K562 (cell line): Measurements from ENCODE around the gene KIAA0825. TPM values are rescaled to one million over a fixed set of nuclear protein-coding genes. Genes with fewer than 3 reads are reported as not detected.

ENCODE experiments used
- ATAC-seq: fragments of 200-7000 bp; cut with Tn5 transposase; 3 replicates; pipeline ENCODE4 v1.9.1; 2020; ENCODE audit warnings: moderate library complexity
- BruUV-seq: library from RNA; stranded (reverse); fragments of 400-500 nt; replicated peaks from 2 replicates; lab custom pipeline; 2021; lab: Mats Ljungman, UMichigan
- CTCF ChIA-PET: fragments of 300-600 bp; formaldehyde crosslinking; extraction: SDS; loops from one replicate; lab custom pipeline; 2021; ENCODE audit warnings: low intra/inter-chr PET ratio; lab: Yijun Ruan, JAX
- POLR2A ChIA-PET: fragments of 300-600, 350-650 bp; sonication (Branson Sonifier 250); formaldehyde crosslinking; extraction: SDS; loops from one replicate; lab custom pipeline; 2021; ENCODE audit warnings: antibody characterized with exemption, inconsistent platforms; lab: Yijun Ruan, JAX
- DNase-seq, 4 experiments: peaks; one replicate each; pipeline versions ENCODE4 v3.0.0 to v3.0.0-alpha.2; 2011 to 2018; ENCODE audit warnings: low spot score in 3 of 4, mixed read lengths in 3 of 4; ENCODE audit errors: extremely low read depth in 1 of 4
- FAIRE-seq: peaks from 2 replicates; lab custom pipeline; 2011; peaks lifted over from hg19 to GRCh38; lab: Jason Lieb, UNC
- H2AFZ ChIP-seq: 2 replicates; pipeline ENCODE4 v1.6.0; 2011; ENCODE audit warnings: low read depth, low read length, control low read depth, inconsistent platforms
- H3K27ac ChIP-seq: fragments of 200-600 bp; 3 replicates; pipeline ENCODE4 v1.8.0; 2011; ENCODE audit warnings: low read depth, mild to moderate bottlenecking, control low read depth, inconsistent platforms, low read length, moderate library complexity, mixed read lengths; ENCODE audit errors: extremely low read depth
- H3K27me3 ChIP-seq, 2 experiments: fragments of 300-600 bp in 1 of 2; 2 replicates in 1 of 2; 3 replicates in 1 of 2; pipeline versions ENCODE4 v1.6.0 to v1.8.0; 2011; ENCODE audit warnings: inconsistent platforms in 2 of 2, low read length in 2 of 2, mild to moderate bottlenecking in 1 of 2, mixed read lengths in 1 of 2, moderate library complexity in 1 of 2; ENCODE audit not compliant: control insufficient read depth in 2 of 2, insufficient read depth in 2 of 2
- H3K36me3 ChIP-seq: fragments of 300-600 bp; 3 replicates; pipeline ENCODE4 v1.8.0; 2011; ENCODE audit warnings: mild to moderate bottlenecking, low read length, inconsistent platforms; ENCODE audit not compliant: control insufficient read depth, insufficient read depth
- H3K4me1 ChIP-seq, 2 experiments: fragments of 200-600 bp in 1 of 2; replicated peaks in 1 of 2; 2 replicates in 1 of 2; 3 replicates in 1 of 2; pipeline versions ENCODE4 v1.5.1 to v1.8.0; 2011; ENCODE audit warnings: inconsistent platforms in 2 of 2, low read length in 2 of 2, mild to moderate bottlenecking in 1 of 2, mixed read lengths in 1 of 2, moderate library complexity in 1 of 2; ENCODE audit not compliant: control insufficient read depth in 2 of 2, insufficient read depth in 2 of 2
- H3K4me2 ChIP-seq: 2 replicates; pipeline ENCODE4 v1.6.1; 2011; ENCODE audit warnings: low read length, control low read depth, inconsistent platforms, mixed read lengths; ENCODE audit not compliant: insufficient read depth
- H3K4me3 ChIP-seq: fragments of 200-600 bp; sonication (generic), shearing (Covaris generic); 2 replicates; pipeline ENCODE4 v1.5.1; 2016; ENCODE audit warnings: control low read depth, inconsistent platforms
- H3K79me2 ChIP-seq: fragments of 200-600 bp; 3 replicates; pipeline ENCODE4 v1.8.0; 2011; ENCODE audit warnings: low read length, inconsistent platforms; ENCODE audit not compliant: control insufficient read depth, insufficient read depth
- H3K9ac ChIP-seq, 2 experiments: 2 replicates each; pipeline versions ENCODE4 v1.6.0 to v1.6.1; 2011; ENCODE audit warnings: low read depth in 2 of 2, low read length in 2 of 2, control low read depth in 1 of 2, inconsistent platforms in 1 of 2, mild to moderate bottlenecking in 1 of 2, mixed read lengths in 1 of 2; ENCODE audit not compliant: insufficient read depth in 1 of 2
- H3K9me1 ChIP-seq: one replicate; pipeline ENCODE4 v1.6.0; 2011; ENCODE audit warnings: inconsistent platforms, mild to moderate bottlenecking, low read length, moderate library complexity; ENCODE audit not compliant: control insufficient read depth, insufficient read depth
- H3K9me3 ChIP-seq: replicated peaks from 2 replicates; pipeline ENCODE4 v1.5.1; 2011; ENCODE audit warnings: low read depth, low read length, inconsistent platforms; ENCODE audit not compliant: control insufficient read depth, insufficient read depth
- H4K20me1 ChIP-seq: replicated peaks from 2 replicates; pipeline ENCODE4 v1.6.1; 2011; ENCODE audit warnings: low read length, inconsistent platforms, mixed read lengths; ENCODE audit not compliant: control insufficient read depth, insufficient read depth
- COPS2 ChIP-seq: fragments of 450-650 bp; conservative IDR thresholded peaks from 2 replicates; pipeline ENCODE4 v1.6.1; 2016; ENCODE audit warnings: mild to moderate bottlenecking, moderate library complexity
- FOXK1 ChIP-seq: sonication (generic); formaldehyde crosslinking; IDR thresholded peaks from 2 replicates; pipeline ENCODE4 v1.8.0; 2022; ENCODE audit warnings: missing genetic modification reagents, mild to moderate bottlenecking, borderline replicate concordance
- FUS ChIP-seq: fragments of 200-400 bp; formaldehyde crosslinking; optimal IDR thresholded peaks from 2 replicates; pipeline ENCODE3; 2017; ENCODE audit warnings: low read depth, low read length
- MBD2 ChIP-seq: sonication (generic); IDR thresholded peaks from 2 replicates; pipeline ENCODE4 v1.6.1; 2016; ENCODE audit warnings: low read depth, borderline replicate concordance
- PCBP2 ChIP-seq: fragments of 200-400 bp; formaldehyde crosslinking; IDR thresholded peaks from 2 replicates; pipeline ENCODE4 v1.6.1; 2018; ENCODE audit warnings: low read length, low read depth, mild to moderate bottlenecking, moderate library complexity; ENCODE audit not compliant: poor library complexity, severe bottlenecking
- RUNX1 ChIP-seq: sonication (generic); IDR thresholded peaks from 2 replicates; pipeline ENCODE4 v1.6.1; 2016; ENCODE audit warnings: antibody characterized with exemption, low read depth
- TAF1 ChIP-seq: IDR thresholded peaks from 2 replicates; pipeline ENCODE4 v1.6.1; 2011; ENCODE audit warnings: mild to moderate bottlenecking, low read length, moderate library complexity; ENCODE audit not compliant: insufficient read depth, control insufficient read depth, severe bottlenecking; ENCODE audit errors: extremely low read depth
- ZFP30 ChIP-seq: fragments of 250-450 bp; sonication (Bioruptor Pico); IDR thresholded peaks from 2 replicates; pipeline ENCODE4 v1.8.0; 2022; ENCODE audit warnings: moderate library complexity, mild to moderate bottlenecking, inconsistent platforms, borderline replicate concordance
- ZFP36 ChIP-seq: fragments of 150-350 bp; IDR thresholded peaks from 2 replicates; pipeline ENCODE4 v1.6.1; 2018; ENCODE audit warnings: low read length, low read depth; ENCODE audit not compliant: partially characterized antibody
- ZNF444 ChIP-seq: fragments of 250-450 bp; sonication (Bioruptor Pico); IDR thresholded peaks from 2 replicates; pipeline ENCODE4 v1.4.0; 2020; ENCODE audit warnings: mild to moderate bottlenecking, moderate library complexity
- ZNF780A ChIP-seq: fragments of 250-450 bp; sonication (Bioruptor Pico); IDR thresholded peaks from 2 replicates; pipeline ENCODE4 v1.5.0; 2021; ENCODE audit warnings: mild to moderate bottlenecking
- WGBS: fragments of 100-300 bp; shearing (Covaris generic); methylation state at CpG from one replicate; pipeline ENCODE4 v1.1.6; 2016; ENCODE audit warnings: low coverage, mixed read lengths; ENCODE audit not compliant: insufficient coverage; ENCODE audit errors: missing lambda C conversion rate; 5-methylcytosine and 5-hydroxymethylcytosine counted together
- in situ Hi-C: fragments of 300-500 bp; cut with MboI; formaldehyde crosslinking; loops from 4 replicates; pipeline ENCODE4 v1.15.0; 2018; ENCODE audit warnings: inconsistent platforms, mixed read lengths
- intact Hi-C: fragments of 100-400 bp; cut with micrococcal nuclease; formaldehyde crosslinking; loops from 2 replicates; pipeline ENCODE4 v1.14.2; 2022
- polyA plus RNA-seq, 8 experiments: library from polyadenylated mRNA; depleted of rRNA in 4 of 8; stranded (reverse) in 5 of 8; unstranded in 3 of 8; fragments of >200 nt; fragmentation: Nextera tagmentation in 2 of 8; fragmentation: Illumina TruSeq in 1 of 8; extraction: Ambion mirVana in 2 of 8; extraction: Trizol in 1 of 8; gene quantifications; 2 replicates each; pipeline versions ENCODE4 v1.2.1 to v1.2.3, GENCODE V29; 2011 to 2014; ENCODE audit warnings: inconsistent platforms in 1 of 8, missing spikeins in 1 of 8
- total RNA-seq, 7 experiments: library from RNA; depleted of rRNA in 6 of 7; stranded (reverse); fragments of >200 nt in 6 of 7; fragmentation: Illumina TruSeq in 2 of 7; extraction: Trizol in 2 of 7; gene quantifications; 2 replicates each; pipeline versions ENCODE4 v1.2.1 to v1.2.3, GENCODE V29; 2011 to 2021; ENCODE audit warnings: low replicate concordance in 1 of 7
- TF ChIP-seq, protein P1 (sequence below): conservative IDR thresholded peaks from 2 replicates; pipeline ENCODE4 v1.6.1; 2011; ENCODE audit warnings: low read depth, mild to moderate bottlenecking, low read length; ENCODE audit not compliant: control insufficient read depth
- TF ChIP-seq, protein P2 (sequence below): fragments of 250-450 bp; sonication (Bioruptor Pico); IDR thresholded peaks from 2 replicates; pipeline ENCODE4 v1.8.0; 2022; ENCODE audit warnings: inconsistent platforms
- TF ChIP-seq, protein P3 (sequence below): fragments of 450-650 bp; formaldehyde crosslinking; IDR thresholded peaks from 2 replicates; pipeline ENCODE4 v1.4.0; 2020; ENCODE audit warnings: mild to moderate bottlenecking, mixed read lengths

The KIAA0825 gene
- total and polyA plus RNA-seq, 9 of the 15 experiments (the other 6 are each of a cell fraction or from before 2014, with no cell fraction given), result 0.05 to 0.36 (median 0.16) TPM; not detected in 1

DNA sequence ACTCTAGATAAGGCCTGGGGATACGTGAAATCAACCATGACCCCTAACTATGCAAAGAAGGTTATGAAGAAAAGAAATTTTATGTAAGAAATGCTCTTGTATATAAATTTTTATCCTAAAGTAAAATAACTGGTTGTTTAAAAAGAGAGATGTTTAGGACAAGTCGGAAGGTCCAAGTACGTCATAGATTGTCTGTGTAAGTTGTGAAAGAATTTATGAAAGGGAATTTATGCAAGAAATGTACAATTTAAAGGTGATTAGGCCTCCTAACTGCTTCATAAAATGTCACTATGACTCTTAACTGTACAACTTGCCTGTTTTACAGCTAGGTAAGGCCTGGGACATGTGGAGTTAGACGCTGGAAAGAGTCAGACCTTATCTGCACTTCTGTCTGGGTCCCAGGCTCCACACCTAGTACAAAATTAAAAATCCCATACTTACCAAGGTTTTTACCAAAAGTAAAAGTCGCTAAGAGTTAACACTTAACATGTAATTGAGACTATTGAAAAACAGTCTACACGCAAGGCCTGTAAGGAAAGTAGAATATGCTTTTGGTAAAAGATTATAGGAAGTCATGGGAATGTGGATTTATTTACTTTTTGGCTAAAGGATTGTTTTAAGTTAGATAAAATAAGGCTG lies 77.4 kb downstream of the KIAA0825 start (continued):
- TF ChIP-seq ZFP30 (CRISPR knock-in tag), result no peak
- TF ChIP-seq, protein P1, sequence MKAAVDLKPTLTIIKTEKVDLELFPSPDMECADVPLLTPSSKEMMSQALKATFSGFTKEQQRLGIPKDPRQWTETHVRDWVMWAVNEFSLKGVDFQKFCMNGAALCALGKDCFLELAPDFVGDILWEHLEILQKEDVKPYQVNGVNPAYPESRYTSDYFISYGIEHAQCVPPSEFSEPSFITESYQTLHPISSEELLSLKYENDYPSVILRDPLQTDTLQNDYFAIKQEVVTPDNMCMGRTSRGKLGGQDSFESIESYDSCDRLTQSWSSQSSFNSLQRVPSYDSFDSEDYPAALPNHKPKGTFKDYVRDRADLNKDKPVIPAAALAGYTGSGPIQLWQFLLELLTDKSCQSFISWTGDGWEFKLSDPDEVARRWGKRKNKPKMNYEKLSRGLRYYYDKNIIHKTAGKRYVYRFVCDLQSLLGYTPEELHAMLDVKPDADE, result no peak
- TF ChIP-seq COPS2, result no peak
- TF ChIP-seq FUS, result no peak
- peak; percentile 39 for TF ChIP-seq ZFP36
- TF ChIP-seq RUNX1, result no peak

DNA sequence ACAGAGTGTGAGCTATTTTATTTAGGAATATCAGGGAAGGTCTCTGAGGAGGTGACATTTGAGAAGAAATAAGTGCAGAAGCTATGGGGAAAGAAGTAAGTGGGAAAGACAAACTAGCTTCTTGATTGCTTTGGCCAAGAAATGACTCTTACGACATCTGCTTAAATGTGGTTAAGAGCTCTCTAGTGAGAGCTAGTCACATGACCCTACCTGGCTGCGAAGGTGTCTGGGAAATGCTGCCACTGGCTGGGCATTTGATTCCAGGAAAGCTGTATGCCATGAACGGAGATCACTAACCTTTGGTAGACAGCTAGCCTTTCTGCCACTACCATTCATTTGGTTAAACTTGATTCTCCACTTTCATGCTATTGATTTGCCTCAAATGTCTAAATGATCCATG lies 80.1 kb downstream of the KIAA0825 start:
- no peak overlapping the region for H3K9ac ChIP-seq
- no peaks in the 10 kb centered on the region for H3K36me3 ChIP-seq
- no peaks in the 10 kb centered on the region for H3K79me2 ChIP-seq
- H3K4me1 ChIP-seq, result no peaks in the 10 kb centered on the region
- TF ChIP-seq ZNF444 (no peak), FOXK1 (CRISPR knock-in tag) (no peak), MBD2 (no peak), ZNF780A (CRISPR knock-in tag) (no peak), PCBP2 (no peak), TAF1 (no peak)
- TF ChIP-seq, protein P2, sequence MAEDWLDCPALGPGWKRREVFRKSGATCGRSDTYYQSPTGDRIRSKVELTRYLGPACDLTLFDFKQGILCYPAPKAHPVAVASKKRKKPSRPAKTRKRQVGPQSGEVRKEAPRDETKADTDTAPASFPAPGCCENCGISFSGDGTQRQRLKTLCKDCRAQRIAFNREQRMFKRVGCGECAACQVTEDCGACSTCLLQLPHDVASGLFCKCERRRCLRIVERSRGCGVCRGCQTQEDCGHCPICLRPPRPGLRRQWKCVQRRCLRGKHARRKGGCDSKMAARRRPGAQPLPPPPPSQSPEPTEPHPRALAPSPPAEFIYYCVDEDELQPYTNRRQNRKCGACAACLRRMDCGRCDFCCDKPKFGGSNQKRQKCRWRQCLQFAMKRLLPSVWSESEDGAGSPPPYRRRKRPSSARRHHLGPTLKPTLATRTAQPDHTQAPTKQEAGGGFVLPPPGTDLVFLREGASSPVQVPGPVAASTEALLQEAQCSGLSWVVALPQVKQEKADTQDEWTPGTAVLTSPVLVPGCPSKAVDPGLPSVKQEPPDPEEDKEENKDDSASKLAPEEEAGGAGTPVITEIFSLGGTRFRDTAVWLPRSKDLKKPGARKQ (CRISPR knock-in tag), result no peak
- TF ChIP-seq, protein P3, sequence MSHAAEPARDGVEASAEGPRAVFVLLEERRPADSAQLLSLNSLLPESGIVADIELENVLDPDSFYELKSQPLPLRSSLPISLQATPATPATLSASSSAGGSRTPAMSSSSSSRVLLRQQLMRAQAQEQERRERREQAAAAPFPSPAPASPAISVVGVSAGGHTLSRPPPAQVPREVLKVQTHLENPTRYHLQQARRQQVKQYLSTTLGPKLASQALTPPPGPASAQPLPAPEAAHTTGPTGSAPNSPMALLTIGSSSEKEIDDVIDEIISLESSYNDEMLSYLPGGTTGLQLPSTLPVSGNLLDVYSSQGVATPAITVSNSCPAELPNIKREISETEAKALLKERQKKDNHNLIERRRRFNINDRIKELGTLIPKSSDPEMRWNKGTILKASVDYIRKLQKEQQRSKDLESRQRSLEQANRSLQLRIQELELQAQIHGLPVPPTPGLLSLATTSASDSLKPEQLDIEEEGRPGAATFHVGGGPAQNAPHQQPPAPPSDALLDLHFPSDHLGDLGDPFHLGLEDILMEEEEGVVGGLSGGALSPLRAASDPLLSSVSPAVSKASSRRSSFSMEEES (CRISPR knock-in tag), result peak; percentile 50
- TF ChIP-seq, all 486 proteins: peak for 1
- Histone ChIP-seq H3K4me3 (no peak overlapping the region), H3K27me3 (no peaks in the 10 kb centered on the region), H3K27ac (no peak overlapping the region), H3K9me3 (no peaks in the 10 kb centered on the region), H2AFZ (no peak overlapping the region), H3K4me2 (no peak overlapping the region), H3K9me1 (no peaks in the 10 kb centered on the region), H4K20me1 (no peaks in the 10 kb centered on the region)
- ATAC-seq, result no peak
- BruUV-seq, result no TSS peak
- DNase-seq, result no peak
- FAIRE-seq, result no peak
- WGBS, result 3% methylated on average over 3 of the region's 3 CpGs
- POLR2A ChIA-PET, result interaction anchor here (0.6 to 0.8 kb wide), 2 partner anchors 171 to 192 kb away, joined by 3 to 4 read pairs; no protein-coding TSS in a partner anchor
- CTCF ChIA-PET, result no interaction called here
- in situ Hi-C loops (no loop called here), intact Hi-C loops (no loop called here)
